HCT116 (cell line): ENCODE data around the gene CCDC73.

ENCODE experiments used
- CEBPB ChIP-seq: IDR thresholded peaks from 2 replicates; pipeline ENCODE4 v1.6.1; 2012; ENCODE audit warnings: low read depth
- SIN3A ChIP-seq: IDR thresholded peaks from 2 replicates; pipeline ENCODE4 v1.6.1; 2012; ENCODE audit warnings: low read depth
- YY1 ChIP-seq: IDR thresholded peaks from 2 replicates; pipeline ENCODE4 v1.6.1; 2011; ENCODE audit warnings: low read length, low read depth, moderate library complexity, mild to moderate bottlenecking; ENCODE audit not compliant: insufficient replicate concordance; ENCODE audit errors: extremely low read depth
- TF ChIP-seq, protein P1 (sequence below), 3 experiments: fragments of 200-600 bp in 1 of 3; sonication (generic) in 1 of 3; IDR thresholded peaks in 2 of 3; conservative IDR thresholded peaks in 1 of 3; 2 replicates each; pipeline ENCODE4 v1.5.1; 2012 to 2017; ENCODE audit warnings: low read depth in 2 of 3, low read length in 2 of 3, antibody characterized with exemption in 1 of 3, borderline replicate concordance in 1 of 3, control low read depth in 1 of 3, mild to moderate bottlenecking in 1 of 3, mixed read lengths in 1 of 3, mixed run types in 1 of 3, moderate library complexity in 1 of 3; ENCODE audit not compliant: insufficient read depth in 1 of 3

DNA sequence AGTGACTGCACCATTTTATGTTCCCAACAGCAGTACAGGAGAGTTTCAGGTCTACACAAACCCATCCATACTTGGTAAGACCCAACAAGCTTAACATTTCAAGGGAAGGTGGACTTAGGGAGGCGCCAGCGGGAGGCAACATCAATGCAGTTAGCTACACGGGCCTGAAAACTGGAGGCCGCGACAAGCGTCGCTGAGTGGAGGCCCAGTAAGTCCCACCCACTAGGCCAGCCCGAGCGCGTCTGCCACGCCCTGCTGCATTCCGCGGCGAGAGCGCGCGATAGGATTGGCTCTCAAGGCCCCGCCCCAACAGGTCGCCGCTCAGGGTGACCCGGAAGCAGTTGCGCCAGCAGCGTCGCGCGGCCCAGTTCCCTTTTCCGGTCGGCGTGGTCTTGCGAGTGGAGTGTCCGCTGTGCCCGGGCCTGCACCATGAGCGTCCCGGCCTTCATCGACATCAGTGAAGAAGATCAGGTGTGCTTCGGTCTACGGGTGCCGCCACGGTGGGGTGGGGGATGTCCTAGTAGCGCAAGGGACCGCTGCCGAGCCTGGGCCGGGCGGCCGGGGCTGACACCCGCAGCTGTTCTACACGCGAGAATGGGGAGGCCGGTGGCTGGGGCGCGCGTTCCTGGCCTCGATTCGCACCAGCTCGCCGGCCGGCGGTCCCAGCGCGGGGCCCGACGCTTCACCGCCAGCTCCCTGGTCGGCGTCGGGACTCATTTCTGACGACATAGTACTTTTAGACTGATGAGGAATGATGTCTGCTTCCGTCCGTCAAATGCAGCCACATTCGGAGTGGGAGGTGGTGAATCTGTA lies 210.8 kb downstream of the CCDC73 start, which contains the start of gene EIF3M:
- TF ChIP-seq YY1: peak; percentile 63
- TF ChIP-seq CEBPB: no peak
- TF ChIP-seq, protein P1, sequence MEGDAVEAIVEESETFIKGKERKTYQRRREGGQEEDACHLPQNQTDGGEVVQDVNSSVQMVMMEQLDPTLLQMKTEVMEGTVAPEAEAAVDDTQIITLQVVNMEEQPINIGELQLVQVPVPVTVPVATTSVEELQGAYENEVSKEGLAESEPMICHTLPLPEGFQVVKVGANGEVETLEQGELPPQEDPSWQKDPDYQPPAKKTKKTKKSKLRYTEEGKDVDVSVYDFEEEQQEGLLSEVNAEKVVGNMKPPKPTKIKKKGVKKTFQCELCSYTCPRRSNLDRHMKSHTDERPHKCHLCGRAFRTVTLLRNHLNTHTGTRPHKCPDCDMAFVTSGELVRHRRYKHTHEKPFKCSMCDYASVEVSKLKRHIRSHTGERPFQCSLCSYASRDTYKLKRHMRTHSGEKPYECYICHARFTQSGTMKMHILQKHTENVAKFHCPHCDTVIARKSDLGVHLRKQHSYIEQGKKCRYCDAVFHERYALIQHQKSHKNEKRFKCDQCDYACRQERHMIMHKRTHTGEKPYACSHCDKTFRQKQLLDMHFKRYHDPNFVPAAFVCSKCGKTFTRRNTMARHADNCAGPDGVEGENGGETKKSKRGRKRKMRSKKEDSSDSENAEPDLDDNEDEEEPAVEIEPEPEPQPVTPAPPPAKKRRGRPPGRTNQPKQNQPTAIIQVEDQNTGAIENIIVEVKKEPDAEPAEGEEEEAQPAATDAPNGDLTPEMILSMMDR (IDR thresholded peaks at IDR 0.05 in 2 of 3, conservative IDR thresholded peaks at IDR 0.05 in 1 of 3; ENCODE audit: borderline replicate concordance in 1 of 3, insufficient read depth in 1 of 3, low read depth in 2 of 3, low read length in 2 of 3): no peak
- TF ChIP-seq SIN3A: peak; percentile 91
